22Rv1 (cell line): ENCODE measurements around the gene CEL.

ENCODE experiments used
- H3K27ac ChIP-seq: fragments of 450-650 bp; 2 replicates; pipeline ENCODE4 v1.5.1; 2017
- ZFX ChIP-seq: fragments of 450-650 bp; IDR thresholded peaks from 2 replicates; pipeline ENCODE4 v1.6.1; 2017; ENCODE audit warnings: antibody characterized with exemption, borderline replicate concordance
- TF ChIP-seq, protein P1 (sequence below): fragments of 450-650 bp; IDR thresholded peaks from 2 replicates; pipeline ENCODE4 v1.5.1; 2017; ENCODE audit warnings: mild to moderate bottlenecking

The CEL gene

DNA sequence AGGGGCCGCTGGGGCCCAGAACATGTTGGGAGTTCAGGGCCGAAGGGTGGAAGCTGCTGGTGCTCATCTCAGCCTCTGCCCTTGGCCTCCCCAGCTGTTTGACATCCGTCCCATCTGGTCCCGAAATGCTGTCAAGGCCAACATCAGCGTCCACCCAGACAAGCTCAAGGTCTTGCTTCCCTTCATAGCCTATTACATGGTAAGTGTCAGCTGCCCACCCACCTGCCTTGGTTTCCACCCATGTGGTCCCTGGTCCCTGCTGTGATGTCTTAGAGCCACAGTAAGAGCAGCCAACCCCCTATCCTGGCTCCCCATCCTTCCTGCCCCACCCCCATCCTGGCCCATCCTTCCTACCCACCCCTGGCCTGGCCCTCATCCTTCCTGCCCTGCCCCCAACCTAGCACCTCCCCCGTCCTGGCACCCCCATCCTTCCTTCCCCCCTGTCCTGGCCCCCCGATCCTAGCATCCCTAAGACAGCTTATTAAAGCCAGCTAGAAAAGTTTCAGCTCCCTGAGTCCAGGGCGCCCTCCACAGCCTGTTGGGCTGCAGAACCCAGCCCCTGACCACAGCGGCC, 9.7 kb upstream of the CEL start:
- TF ChIP-seq, protein P1, sequence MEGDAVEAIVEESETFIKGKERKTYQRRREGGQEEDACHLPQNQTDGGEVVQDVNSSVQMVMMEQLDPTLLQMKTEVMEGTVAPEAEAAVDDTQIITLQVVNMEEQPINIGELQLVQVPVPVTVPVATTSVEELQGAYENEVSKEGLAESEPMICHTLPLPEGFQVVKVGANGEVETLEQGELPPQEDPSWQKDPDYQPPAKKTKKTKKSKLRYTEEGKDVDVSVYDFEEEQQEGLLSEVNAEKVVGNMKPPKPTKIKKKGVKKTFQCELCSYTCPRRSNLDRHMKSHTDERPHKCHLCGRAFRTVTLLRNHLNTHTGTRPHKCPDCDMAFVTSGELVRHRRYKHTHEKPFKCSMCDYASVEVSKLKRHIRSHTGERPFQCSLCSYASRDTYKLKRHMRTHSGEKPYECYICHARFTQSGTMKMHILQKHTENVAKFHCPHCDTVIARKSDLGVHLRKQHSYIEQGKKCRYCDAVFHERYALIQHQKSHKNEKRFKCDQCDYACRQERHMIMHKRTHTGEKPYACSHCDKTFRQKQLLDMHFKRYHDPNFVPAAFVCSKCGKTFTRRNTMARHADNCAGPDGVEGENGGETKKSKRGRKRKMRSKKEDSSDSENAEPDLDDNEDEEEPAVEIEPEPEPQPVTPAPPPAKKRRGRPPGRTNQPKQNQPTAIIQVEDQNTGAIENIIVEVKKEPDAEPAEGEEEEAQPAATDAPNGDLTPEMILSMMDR = no peak
- TF ChIP-seq ZFX = no peak
- H3K27ac ChIP-seq = no peak overlapping the region

DNA sequence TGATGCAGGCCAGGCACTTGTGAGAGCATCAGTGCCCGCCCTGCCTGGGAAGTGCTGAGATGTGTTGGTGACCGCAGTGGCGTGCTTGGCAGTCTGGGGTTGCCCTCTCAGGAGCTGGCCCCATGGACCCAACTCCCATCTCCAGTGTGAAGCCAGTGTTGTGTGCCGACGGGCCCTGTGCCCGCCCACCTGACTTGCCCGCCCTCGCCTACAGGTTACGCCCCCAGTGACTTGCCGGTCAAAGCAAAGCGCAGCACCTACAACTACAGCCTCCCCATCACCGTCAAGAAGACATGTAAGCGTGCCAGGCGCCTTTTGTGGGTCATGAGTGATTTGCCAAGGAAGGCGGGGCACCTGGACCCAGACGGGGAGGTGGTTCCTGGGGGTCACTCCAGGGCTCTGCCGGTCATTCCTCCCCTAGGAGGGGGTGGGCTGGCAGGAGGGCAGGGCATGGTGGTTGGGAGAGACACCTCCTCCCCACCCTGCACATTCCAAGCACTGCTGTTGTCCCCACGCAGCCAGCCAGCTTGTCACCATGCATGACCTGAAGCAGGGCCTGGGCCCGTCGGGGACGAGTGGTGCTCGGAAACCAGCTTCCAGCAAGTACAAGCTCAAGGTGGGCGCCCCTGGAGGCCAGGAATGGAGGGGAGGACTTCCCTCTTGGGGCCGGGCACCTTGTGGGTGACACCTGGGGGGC, 7.4 kb upstream of the CEL start:
- TF ChIP-seq, protein P1 = no peak
- no peak for TF ChIP-seq ZFX
- no peak overlapping the region for H3K27ac ChIP-seq

DNA sequence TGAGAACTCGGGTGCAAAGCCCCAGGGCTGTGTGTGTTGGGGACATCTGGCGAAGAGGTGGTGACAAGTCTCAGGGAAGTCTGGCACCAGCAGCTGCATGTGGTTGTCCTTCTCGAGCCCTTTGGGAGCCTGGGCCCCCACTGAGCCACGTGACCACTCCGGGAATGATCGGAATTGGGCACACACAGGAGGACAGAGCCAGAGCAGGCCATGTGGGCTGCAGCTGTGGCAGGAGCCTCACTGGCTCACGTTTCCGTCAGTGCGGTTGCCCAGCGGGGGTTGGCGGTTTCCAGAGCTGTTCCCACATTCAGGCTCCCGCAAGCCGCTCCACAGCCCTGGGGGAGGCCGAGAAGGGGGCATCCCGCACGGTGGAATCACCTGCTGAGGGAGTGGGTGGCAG, 6.8 kb upstream of the CEL start:
- TF ChIP-seq, protein P1 = no peak
- no peak for TF ChIP-seq ZFX

DNA sequence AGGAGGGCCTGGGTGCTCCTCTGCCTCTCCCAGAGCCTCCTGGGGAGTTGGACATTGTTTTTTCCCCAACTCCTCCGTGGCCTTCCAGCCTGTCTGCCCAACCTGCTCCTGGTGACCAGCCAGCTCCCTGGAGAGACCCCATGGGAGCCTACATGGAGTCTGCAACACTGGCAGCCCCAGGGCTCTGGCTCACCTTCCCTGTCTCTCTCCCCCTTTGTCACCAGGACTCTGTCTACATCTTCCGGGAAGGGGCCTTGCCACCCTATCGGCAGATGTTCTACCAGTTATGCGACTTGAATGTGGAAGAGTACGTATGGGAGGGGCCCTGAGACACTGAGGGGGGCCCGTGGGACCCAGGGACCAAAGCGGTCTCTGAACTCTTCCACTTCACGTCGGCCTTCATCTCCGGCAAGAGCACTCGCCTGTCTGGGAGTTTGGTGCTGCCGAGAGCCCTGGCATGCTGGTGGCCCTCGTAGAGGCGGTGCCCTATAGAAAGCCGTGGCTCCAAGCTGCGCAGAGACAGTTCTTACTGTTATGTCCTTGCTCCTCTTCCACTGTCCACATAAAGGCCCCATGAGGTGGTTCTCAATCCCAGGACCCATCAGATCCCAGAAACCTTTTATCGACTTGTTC, 5.9 kb upstream of the CEL start:
- TF ChIP-seq ZFX = no peak
- TF ChIP-seq, protein P1 = no peak
- no peak overlapping the region for H3K27ac ChIP-seq

More for the DNA sequence above, 6.8 kb upstream of the CEL start:
- no peak overlapping the region for H3K27ac ChIP-seq

DNA sequence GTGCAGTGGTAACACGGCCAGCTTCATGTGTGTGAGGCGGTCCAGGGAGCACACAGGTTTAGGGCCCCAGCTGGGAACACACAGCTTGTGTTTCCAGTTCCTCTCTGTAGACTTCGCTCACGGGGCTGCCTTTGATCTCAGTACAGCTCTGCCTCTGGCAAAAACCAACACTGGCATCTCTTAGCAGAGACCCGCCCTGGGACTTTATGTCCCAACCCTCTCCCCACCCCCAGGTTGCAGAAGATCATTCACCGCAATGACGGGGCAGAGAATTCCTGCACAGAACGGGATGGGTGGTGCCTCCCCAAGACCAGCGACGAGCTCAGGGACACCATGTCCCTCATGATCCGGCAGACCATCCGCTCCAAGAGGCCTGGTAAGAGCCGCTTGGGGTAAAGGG, 5.2 kb upstream of the CEL start:
- H3K27ac ChIP-seq = no peak overlapping the region
- TF ChIP-seq ZFX = no peak
- TF ChIP-seq, protein P1 = no peak

DNA sequence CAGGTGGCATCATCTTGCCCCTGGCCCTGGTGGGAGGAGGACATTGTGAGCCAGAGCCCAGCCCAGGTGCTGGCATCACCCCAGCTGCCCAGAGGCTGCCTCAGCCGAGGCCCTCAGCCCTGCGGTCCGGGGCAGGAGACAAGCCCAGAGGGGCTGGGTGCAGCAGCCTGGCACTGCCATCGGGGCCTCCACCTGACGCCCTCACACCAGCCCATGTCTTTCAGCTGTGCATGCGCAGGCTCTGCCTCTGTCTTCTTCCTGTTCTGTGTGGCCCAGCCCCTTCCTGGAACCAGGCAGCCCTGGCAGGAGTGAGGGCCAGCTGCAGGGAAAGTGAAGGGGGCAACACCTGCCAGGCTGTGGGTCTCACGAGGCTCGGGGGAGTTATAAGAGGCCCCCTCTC, 4.8 kb upstream of the CEL start:
- TF ChIP-seq, protein P1 = no peak
- no peak for TF ChIP-seq ZFX
- no peak overlapping the region for H3K27ac ChIP-seq

DNA sequence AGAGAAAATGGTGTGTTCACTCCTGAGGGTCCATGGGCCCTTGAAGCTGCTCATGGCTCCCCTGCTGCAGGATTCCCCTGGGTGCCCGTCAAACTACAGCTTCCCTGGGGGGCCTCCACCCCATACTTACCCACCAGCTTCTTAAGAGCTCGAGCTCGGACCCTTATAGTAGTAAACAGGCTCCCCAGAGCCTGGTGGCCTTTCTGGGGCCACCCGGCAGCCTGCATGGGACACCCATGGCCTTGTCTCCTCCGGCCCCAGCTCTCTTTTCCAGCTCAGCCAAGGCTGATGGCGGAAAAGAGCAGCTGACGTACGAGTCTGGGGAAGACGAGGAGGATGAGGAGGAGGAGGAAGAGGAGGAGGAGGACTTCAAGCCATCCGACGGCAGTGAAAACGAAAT, 4.2 kb upstream of the CEL start:
- H3K27ac ChIP-seq = no peak overlapping the region
- TF ChIP-seq, protein P1 = no peak
